Left ventricle myocardium inferior (tissue), 1 donor: ENCODE results near the gene TAF4B. TPM values are rescaled to one million over a fixed set of nuclear protein-coding genes. Genes with fewer than 3 reads are reported as not detected.

ENCODE experiments used
- DNase-seq: peaks from one replicate; pipeline ENCODE4 v3.0.0-alpha.2; 2020
- H3K27ac ChIP-seq: fragments of 200-600 bp; replicated peaks from 2 replicates; pipeline ENCODE4 v1.8.0; 2021
- H3K27me3 ChIP-seq: fragments of 200-600 bp; 2 replicates; pipeline ENCODE4 v1.8.0; 2021; ENCODE audit warnings: low read depth
- H3K36me3 ChIP-seq: fragments of 200-600 bp; 2 replicates; pipeline ENCODE4 v1.8.0; 2021
- H3K4me1 ChIP-seq: fragments of 200-600 bp; 2 replicates; pipeline ENCODE4 v1.8.0; 2021
- H3K4me3 ChIP-seq: fragments of 200-600 bp; 2 replicates; pipeline ENCODE4 v1.8.0; 2021; ENCODE audit warnings: mild to moderate bottlenecking, moderate library complexity
- H3K9me3 ChIP-seq: fragments of 200-600 bp; replicated peaks from 2 replicates; pipeline ENCODE4 v1.8.0; 2021
- intact Hi-C: fragments of 100-400 bp; cut with micrococcal nuclease; formaldehyde crosslinking; loops from one replicate; pipeline ENCODE4 v1.11.0; 2022
- total RNA-seq: library from RNA; stranded (reverse); fragmentation: NEBNext Ultra II Directional; extraction: Animal tissue kit (Norgen Biotek cat#: 25700); gene quantifications from one replicate; pipeline ENCODE4 v1.2.1, GENCODE V29; 2021
- TF ChIP-seq, protein P1 (sequence below): fragments of 200-600 bp; IDR thresholded peaks from 2 replicates; pipeline ENCODE4 v1.8.0; 2021; ENCODE audit warnings: antibody characterized with exemption, mild to moderate bottlenecking, borderline replicate concordance
- donor health status: DM: no; HTN: yes; CAD: no; lungs with severe emphysema.

Gene TAF4B
- total RNA-seq, 1 donor from 2014 or later = 1.1 TPM

GRCh38 chr18:26438980-26439379 is 212.7 kb downstream of the TAF4B start:
- TF ChIP-seq, protein P1, sequence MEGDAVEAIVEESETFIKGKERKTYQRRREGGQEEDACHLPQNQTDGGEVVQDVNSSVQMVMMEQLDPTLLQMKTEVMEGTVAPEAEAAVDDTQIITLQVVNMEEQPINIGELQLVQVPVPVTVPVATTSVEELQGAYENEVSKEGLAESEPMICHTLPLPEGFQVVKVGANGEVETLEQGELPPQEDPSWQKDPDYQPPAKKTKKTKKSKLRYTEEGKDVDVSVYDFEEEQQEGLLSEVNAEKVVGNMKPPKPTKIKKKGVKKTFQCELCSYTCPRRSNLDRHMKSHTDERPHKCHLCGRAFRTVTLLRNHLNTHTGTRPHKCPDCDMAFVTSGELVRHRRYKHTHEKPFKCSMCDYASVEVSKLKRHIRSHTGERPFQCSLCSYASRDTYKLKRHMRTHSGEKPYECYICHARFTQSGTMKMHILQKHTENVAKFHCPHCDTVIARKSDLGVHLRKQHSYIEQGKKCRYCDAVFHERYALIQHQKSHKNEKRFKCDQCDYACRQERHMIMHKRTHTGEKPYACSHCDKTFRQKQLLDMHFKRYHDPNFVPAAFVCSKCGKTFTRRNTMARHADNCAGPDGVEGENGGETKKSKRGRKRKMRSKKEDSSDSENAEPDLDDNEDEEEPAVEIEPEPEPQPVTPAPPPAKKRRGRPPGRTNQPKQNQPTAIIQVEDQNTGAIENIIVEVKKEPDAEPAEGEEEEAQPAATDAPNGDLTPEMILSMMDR = no peak
- H3K4me3 ChIP-seq = no peak overlapping the region
- H3K27ac ChIP-seq = no peak overlapping the region
- DNase-seq = no peak
- H3K36me3 ChIP-seq = no peaks in the 10 kb centered on the region
- intact Hi-C loops = no loop called here
- no peaks in the 10 kb centered on the region for H3K9me3 ChIP-seq
- H3K27me3 ChIP-seq = no peaks in the 10 kb centered on the region
- H3K4me1 ChIP-seq = peaks cover 40% of the 10 kb centered on the region

- no peak for DNase-seq
- no peaks in the 10 kb centered on the region for H3K9me3 ChIP-seq
These were observed 213.3 kb downstream of the TAF4B start for GRCh38 chr18:26439537-26439936.

GRCh38 chr18:26440644-26441043 is 214.4 kb downstream of the TAF4B start:
- H3K36me3 ChIP-seq = no peaks in the 10 kb centered on the region
- intact Hi-C loops = no loop called here
- TF ChIP-seq, protein P1 = no peak
- no peak for DNase-seq
- H3K9me3 ChIP-seq = no peaks in the 10 kb centered on the region
- H3K27me3 ChIP-seq = no peaks in the 10 kb centered on the region
- H3K4me3 ChIP-seq = peak overlapping the region; percentile 27
- H3K27ac ChIP-seq = peak overlapping the region; percentile 45
- H3K4me1 ChIP-seq = peaks cover 32% of the 10 kb centered on the region

More at GRCh38 chr18:26439537-26439936, 213.3 kb downstream of the TAF4B start:
- Histone ChIP-seq H3K36me3 (no peaks in the 10 kb centered on the region), H3K27me3 (no peaks in the 10 kb centered on the region), H3K4me1 (peaks cover 40% of the 10 kb centered on the region), H3K4me3 (no peak overlapping the region), H3K27ac (no peak overlapping the region)
- TF ChIP-seq, protein P1 = no peak
- intact Hi-C loops = no loop called here

Other genes with a start within 250 kb of the TAF4B start
- 31.0 TPM for gene SS18, start 135.8 kb upstream of the TAF4B start, total RNA-seq
- gene PSMA8, start 92.6 kb upstream of the TAF4B start, total RNA-seq = not detected